HFF-Myc (cell line): Measurements from ENCODE around the gene GRIK1.

Experiments
- DNase-seq: peaks from one replicate; pipeline ENCODE4 v3.0.0-alpha.2; 2011; ENCODE audit warnings: low read depth; ENCODE audit errors: extremely low read depth
- H3K4me3 ChIP-seq: replicated peaks from 2 replicates; pipeline ENCODE4 v1.5.1; 2011; ENCODE audit warnings: low read depth, mild to moderate bottlenecking, control low read depth, low read length
- TF ChIP-seq, protein P1 (sequence below): IDR thresholded peaks from 2 replicates; pipeline ENCODE4 v1.5.1; 2012; ENCODE audit warnings: mild to moderate bottlenecking, low read depth, low read length, control low read depth; ENCODE audit errors: missing control alignments

GRIK1 gene

DNA sequence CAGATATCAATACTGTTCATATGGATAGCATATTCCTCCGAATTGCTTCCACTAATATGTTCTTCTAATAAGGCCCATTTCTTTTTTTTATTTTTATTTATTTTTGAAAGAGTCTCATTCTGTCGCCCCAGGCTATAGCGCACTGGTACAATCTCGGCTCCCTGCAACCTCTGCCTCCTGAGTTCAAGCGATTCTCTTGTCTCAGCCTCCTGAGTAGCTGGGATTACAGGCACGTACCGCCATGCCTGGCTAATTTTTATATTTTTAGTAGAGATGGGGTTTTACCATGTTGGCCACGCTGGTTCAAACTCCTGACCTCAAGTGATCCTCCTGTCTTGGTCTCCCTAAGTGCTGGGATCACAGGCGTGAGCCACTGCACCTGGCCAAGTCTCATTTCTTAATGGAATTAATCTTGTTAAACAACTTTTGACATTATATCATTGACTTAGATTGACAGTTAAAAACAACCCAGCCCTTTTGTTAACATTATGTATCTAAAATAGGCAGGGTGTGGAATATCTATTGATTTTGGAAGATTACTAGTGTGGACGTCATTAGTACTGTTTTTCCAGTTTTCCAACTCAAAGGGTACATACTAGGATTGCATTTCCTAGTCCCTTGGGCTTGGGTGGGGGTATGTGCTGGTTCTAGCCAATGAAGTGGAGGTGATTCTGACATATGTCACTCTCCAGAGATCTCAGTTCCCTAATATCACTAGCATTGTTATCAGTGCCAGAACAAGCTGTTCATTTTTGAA lies 281.4 kb downstream of the GRIK1 start:
- TF ChIP-seq, protein P1, sequence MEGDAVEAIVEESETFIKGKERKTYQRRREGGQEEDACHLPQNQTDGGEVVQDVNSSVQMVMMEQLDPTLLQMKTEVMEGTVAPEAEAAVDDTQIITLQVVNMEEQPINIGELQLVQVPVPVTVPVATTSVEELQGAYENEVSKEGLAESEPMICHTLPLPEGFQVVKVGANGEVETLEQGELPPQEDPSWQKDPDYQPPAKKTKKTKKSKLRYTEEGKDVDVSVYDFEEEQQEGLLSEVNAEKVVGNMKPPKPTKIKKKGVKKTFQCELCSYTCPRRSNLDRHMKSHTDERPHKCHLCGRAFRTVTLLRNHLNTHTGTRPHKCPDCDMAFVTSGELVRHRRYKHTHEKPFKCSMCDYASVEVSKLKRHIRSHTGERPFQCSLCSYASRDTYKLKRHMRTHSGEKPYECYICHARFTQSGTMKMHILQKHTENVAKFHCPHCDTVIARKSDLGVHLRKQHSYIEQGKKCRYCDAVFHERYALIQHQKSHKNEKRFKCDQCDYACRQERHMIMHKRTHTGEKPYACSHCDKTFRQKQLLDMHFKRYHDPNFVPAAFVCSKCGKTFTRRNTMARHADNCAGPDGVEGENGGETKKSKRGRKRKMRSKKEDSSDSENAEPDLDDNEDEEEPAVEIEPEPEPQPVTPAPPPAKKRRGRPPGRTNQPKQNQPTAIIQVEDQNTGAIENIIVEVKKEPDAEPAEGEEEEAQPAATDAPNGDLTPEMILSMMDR = no peak
- DNase-seq = no peak
- H3K4me3 ChIP-seq = no peak overlapping the region

DNA sequence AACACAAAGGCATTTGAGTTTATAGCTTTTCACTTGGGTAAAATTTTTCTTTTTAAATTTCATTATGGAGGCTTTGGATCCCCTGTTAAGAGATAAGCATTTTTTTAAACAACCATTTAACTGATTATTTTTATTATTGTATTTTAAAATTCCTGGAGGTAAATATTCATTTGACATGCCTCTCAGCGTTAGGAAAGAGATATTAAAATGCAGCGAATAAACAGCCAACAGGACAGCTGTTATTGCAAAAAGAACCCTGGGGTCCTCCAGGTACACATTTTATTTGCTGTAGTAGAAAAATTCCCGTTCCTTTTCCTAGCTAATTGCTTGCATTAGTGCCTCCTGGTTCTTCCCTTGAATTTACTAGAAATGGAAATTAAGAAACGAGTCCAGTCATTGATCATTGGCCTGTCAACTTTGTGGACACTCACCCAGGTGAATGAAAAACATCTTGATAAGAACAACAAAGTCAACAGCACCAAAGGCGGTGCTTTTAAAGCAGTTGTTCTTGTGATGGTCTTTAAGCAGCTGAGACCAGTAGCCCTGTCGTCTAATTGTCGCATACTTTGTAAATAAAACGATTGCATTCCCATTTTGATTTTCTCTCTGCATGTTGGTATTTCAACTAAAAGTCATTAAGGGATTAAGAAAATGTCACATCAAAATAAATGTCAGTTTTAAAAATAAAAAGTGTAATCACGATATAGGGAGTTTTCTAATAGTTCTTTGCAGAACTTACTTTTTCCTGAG lies 282.4 kb downstream of the GRIK1 start:
- TF ChIP-seq, protein P1 = no peak
- no peak for DNase-seq
- no peak overlapping the region for H3K4me3 ChIP-seq

GRCh38 chr21:29656504-29657239 lies 283.1 kb downstream of the GRIK1 start:
- DNase-seq = peak; percentile 35
- no peak overlapping the region for H3K4me3 ChIP-seq
- TF ChIP-seq, protein P1 = no peak

DNA sequence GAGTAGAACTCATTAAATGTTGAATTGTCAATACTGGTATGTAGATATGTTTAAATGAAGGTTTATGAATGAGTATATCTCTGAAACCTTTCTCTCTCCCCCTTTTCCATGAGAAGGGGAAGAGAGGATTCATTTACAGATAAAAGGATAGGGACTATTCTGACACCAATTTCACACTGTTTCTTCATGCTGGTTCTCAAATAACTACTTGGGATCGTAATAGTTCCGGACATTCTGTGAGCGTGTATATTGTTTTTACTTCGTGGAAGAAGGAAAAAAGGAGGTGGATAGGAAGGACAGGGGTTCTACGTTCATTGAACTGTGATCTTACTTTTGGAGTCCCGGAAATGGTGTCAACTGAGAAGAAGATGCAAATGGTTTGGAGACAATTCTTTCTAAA lies 284.2 kb downstream of the GRIK1 start:
- DNase-seq = no peak
- TF ChIP-seq, protein P1 = no peak
- no peak overlapping the region for H3K4me3 ChIP-seq

DNA sequence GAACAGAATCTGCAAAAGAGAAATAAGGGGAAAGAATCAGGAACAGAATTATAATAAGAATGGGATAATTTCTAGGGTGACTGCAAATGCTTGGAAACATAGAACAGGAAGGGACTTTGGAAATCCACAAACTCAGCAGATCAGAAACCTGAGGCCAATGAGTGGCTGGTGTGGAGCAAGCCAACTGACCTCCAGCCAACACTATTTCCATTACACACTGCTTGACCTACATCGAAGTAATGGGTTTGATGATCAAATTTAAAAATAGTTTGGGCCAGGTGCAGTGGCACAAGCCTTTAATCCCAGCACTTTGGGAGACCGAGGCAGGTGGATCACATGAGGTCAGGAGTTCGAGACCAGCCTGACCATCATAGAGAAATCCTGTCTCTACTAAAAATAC lies 284.9 kb downstream of the GRIK1 start:
- TF ChIP-seq, protein P1 = no peak
- DNase-seq = no peak
- H3K4me3 ChIP-seq = no peak overlapping the region

DNA sequence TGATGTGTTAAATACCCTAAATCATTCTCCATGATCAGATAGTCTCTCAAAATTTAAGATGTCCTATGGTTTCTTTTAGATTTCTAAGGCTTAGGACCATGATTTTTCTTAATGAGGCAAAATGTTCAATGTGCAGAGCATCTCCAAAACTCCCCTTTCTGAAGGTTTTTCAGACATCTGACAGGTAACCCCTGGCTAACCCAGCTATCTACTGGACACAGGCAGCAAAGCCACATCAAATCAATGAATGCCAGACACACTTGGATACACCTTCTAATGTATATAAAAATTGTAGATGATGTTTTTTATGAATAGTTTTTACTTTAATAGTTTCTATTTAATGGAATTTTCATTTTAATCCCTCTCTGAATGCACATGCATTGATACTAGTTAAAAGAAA lies 285.6 kb downstream of the GRIK1 start:
- DNase-seq = no peak
- TF ChIP-seq, protein P1 = no peak
- no peak overlapping the region for H3K4me3 ChIP-seq
